HEK293 (cell line): ENCODE data around the gene IL17RB.

Experiments used
- CTCF ChIA-PET: fragments of 350-600 bp; formaldehyde crosslinking; extraction: SDS; loops from one replicate; lab custom pipeline; 2021; ENCODE audit warnings: antibody characterized with exemption; lab: Yijun Ruan, JAX
- POLR2A ChIA-PET: fragments of 300-600 bp; formaldehyde crosslinking; extraction: SDS; loops from one replicate; lab custom pipeline; 2020; ENCODE audit warnings: antibody characterized with exemption, inconsistent platforms; lab: Yijun Ruan, JAX
- H3K27ac ChIP-seq: fragments of 200-500 bp; sonication (Bioruptor generic); 2 replicates; pipeline ENCODE4 v1.5.1; 2014; ENCODE audit warnings: low read depth, low read length, control low read depth, inconsistent platforms; ENCODE audit errors: extremely low read depth
- H3K36me3 ChIP-seq, 2 experiments: fragments of 200-500 bp in 1 of 2; sonication (Bioruptor generic) in 1 of 2; 1 replicate in 1 of 2; 2 replicates in 1 of 2; pipeline ENCODE4 v1.5.1; 2014 to 2017; ENCODE audit warnings: inconsistent platforms in 2 of 2, low read length in 2 of 2; ENCODE audit not compliant: control insufficient read depth in 2 of 2, insufficient read depth in 1 of 2
- H3K4me1 ChIP-seq: fragments of 200-500 bp; sonication (Bioruptor generic); 2 replicates; pipeline ENCODE4 v1.5.1; 2014; ENCODE audit warnings: mild to moderate bottlenecking, low read length, inconsistent platforms; ENCODE audit not compliant: control insufficient read depth, insufficient read depth
- H3K4me3 ChIP-seq: 2 replicates; pipeline ENCODE4 v1.5.1; 2011; ENCODE audit warnings: low read depth, mild to moderate bottlenecking, control low read depth, low read length, moderate library complexity
- H3K9me3 ChIP-seq: fragments of 200-500 bp; sonication (Bioruptor generic); 2 replicates; pipeline ENCODE4 v1.5.1; 2014; ENCODE audit warnings: low read depth, low read length, inconsistent platforms; ENCODE audit not compliant: control insufficient read depth, insufficient read depth
- PRDM10 ChIP-seq: fragments of 450-650 bp; formaldehyde crosslinking; IDR thresholded peaks from 2 replicates; pipeline ENCODE4 v1.5.1; 2016; ENCODE audit warnings: missing biosample characterization, missing genetic modification characterization
- YY2 ChIP-seq: fragments of 450-650 bp; formaldehyde crosslinking; IDR thresholded peaks from 2 replicates; pipeline ENCODE4 v1.5.1; 2016; ENCODE audit warnings: missing biosample characterization, missing genetic modification characterization
- ZBTB10 ChIP-seq: fragments of 450-650 bp; formaldehyde crosslinking; IDR thresholded peaks from 2 replicates; pipeline ENCODE4 v1.5.1; 2016; ENCODE audit warnings: missing biosample characterization, missing genetic modification characterization
- ZNF148 ChIP-seq: fragments of 450-650 bp; formaldehyde crosslinking; IDR thresholded peaks from 2 replicates; pipeline ENCODE4 v1.5.0; 2017; ENCODE audit warnings: missing biosample characterization, missing genetic modification characterization, borderline replicate concordance
- ZNF157 ChIP-seq: fragments of 450-650 bp; formaldehyde crosslinking; IDR thresholded peaks from 2 replicates; pipeline ENCODE4 v1.5.1; 2016; ENCODE audit warnings: missing biosample characterization, missing genetic modification characterization
- ZNF211 ChIP-seq: fragments of 450-650 bp; formaldehyde crosslinking; IDR thresholded peaks from 2 replicates; pipeline ENCODE4 v1.5.1; 2016; ENCODE audit warnings: low read depth, missing biosample characterization, missing genetic modification characterization
- ZNF214 ChIP-seq: fragments of 450-650 bp; formaldehyde crosslinking; IDR thresholded peaks from 2 replicates; pipeline ENCODE4 v1.5.1; 2017; ENCODE audit warnings: missing biosample characterization, mild to moderate bottlenecking, missing genetic modification characterization, borderline replicate concordance
- ZNF518A ChIP-seq: fragments of 450-650 bp; formaldehyde crosslinking; conservative IDR thresholded peaks from 2 replicates; pipeline ENCODE4 v1.5.1; 2016; ENCODE audit warnings: low read depth, missing biosample characterization, missing genetic modification characterization
- ZNF555 ChIP-seq: fragments of 450-650 bp; formaldehyde crosslinking; conservative IDR thresholded peaks from 2 replicates; pipeline ENCODE4 v1.5.1; 2017; ENCODE audit warnings: missing biosample characterization, mild to moderate bottlenecking, missing genetic modification characterization, inconsistent platforms
- ZNF664 ChIP-seq: fragments of 450-650 bp; formaldehyde crosslinking; IDR thresholded peaks from 2 replicates; pipeline ENCODE4 v1.5.1; 2016; ENCODE audit warnings: missing biosample characterization, missing genetic modification characterization
- ZNF777 ChIP-seq: fragments of 450-650 bp; formaldehyde crosslinking; IDR thresholded peaks from 2 replicates; pipeline ENCODE4 v1.5.1; 2017; ENCODE audit warnings: missing biosample characterization, missing genetic modification characterization, borderline replicate concordance
- ZNF785 ChIP-seq: fragments of 450-650 bp; formaldehyde crosslinking; IDR thresholded peaks from 2 replicates; pipeline ENCODE4 v1.5.1; 2016; ENCODE audit warnings: missing biosample characterization, missing genetic modification characterization
- ZSCAN23 ChIP-seq: fragments of 450-650 bp; formaldehyde crosslinking; IDR thresholded peaks from 2 replicates; pipeline ENCODE4 v1.5.1; 2016; ENCODE audit warnings: missing biosample characterization, missing genetic modification characterization

The IL17RB gene

GRCh38 chr3:53902711-53903110 is 56.3 kb downstream of the IL17RB start:
- H3K4me1 ChIP-seq, result no peaks in the 10 kb centered on the region
- ChIA-PET CTCF (no interaction called here), POLR2A (no interaction called here)
- TF ChIP-seq ZSCAN23 (no peak), ZNF148 (tag by site-specific recombination) (no peak), ZBTB10 (tag by site-specific recombination) (no peak), ZNF211 (tag by site-specific recombination) (no peak), YY2 (no peak), ZNF777 (no peak), ZNF214 (tag by site-specific recombination) (no peak), ZNF664 (tag by site-specific recombination) (no peak)
- H3K27ac ChIP-seq, result no peak overlapping the region
- H3K9me3 ChIP-seq, result no peaks in the 10 kb centered on the region
- no peak overlapping the region for H3K4me3 ChIP-seq
- H3K36me3 ChIP-seq, result no peaks in the 10 kb centered on the region

- Histone ChIP-seq H3K4me3 (no peak overlapping the region), H3K9me3 (no peaks in the 10 kb centered on the region), H3K36me3 (no peaks in the 10 kb centered on the region), H3K27ac (no peak overlapping the region), H3K4me1 (no peaks in the 10 kb centered on the region)
- CTCF ChIA-PET, result no interaction called here
- TF ChIP-seq ZNF157 (tag by site-specific recombination) (no peak), ZNF518A (no peak), ZNF555 (tag by site-specific recombination) (no peak), PRDM10 (tag by site-specific recombination) (no peak), ZNF785 (no peak)
- TF ChIP-seq, all 188 proteins: peak for 0
- POLR2A ChIA-PET, result no interaction called here
Observed at GRCh38 chr3:53913401-53913800, 67.0 kb downstream of the IL17RB start.
